GM21737 (cell line): ENCODE results near the gene ATXN7L1.
"Not testable (repeated sequence)": the region's sequence is repeated elsewhere in the genome, so short reads cannot be mapped to it uniquely, and the experiment has no call there.

Experiments used
- ATAC-seq: cut with Tn5 transposase; IDR thresholded peaks from one replicate; pipeline ENCODE4 v1.9.1; 2021; ENCODE audit warnings: mild to moderate bottlenecking, moderate library complexity; ENCODE audit not compliant: unreplicated experiment

ATXN7L1 gene

GRCh38 chr7:105862770-105863169, 13.6 kb downstream of the ATXN7L1 start:
- no peak for ATAC-seq

- no peak for ATAC-seq
These were observed 14.1 kb downstream of the ATXN7L1 start for GRCh38 chr7:105862276-105862675.

- no peak for ATAC-seq
These were observed 15.2 kb downstream of the ATXN7L1 start for GRCh38 chr7:105861224-105861623.

GRCh38 chr7:105860793-105861192, 15.6 kb downstream of the ATXN7L1 start:
- no peak for ATAC-seq

GRCh38 chr7:105857009-105857952, 19.1 kb downstream of the ATXN7L1 start:
- ATAC-seq = no peak

GRCh38 chr7:105854498-105854897, 21.9 kb downstream of the ATXN7L1 start:
- ATAC-seq = no peak

- no peak for ATAC-seq
These were observed 22.4 kb downstream of the ATXN7L1 start for GRCh38 chr7:105853931-105854419.

- no peak for ATAC-seq
These were observed 25.3 kb downstream of the ATXN7L1 start for GRCh38 chr7:105851064-105851463.

GRCh38 chr7:105849122-105849855, 27.1 kb downstream of the ATXN7L1 start:
- ATAC-seq = no peak

- ATAC-seq = no peak
These were observed 30.0 kb downstream of the ATXN7L1 start for GRCh38 chr7:105846404-105846803.

- ATAC-seq = not testable (repeated sequence)
These were observed 31.7 kb downstream of the ATXN7L1 start for GRCh38 chr7:105844681-105845080.

- ATAC-seq = no peak
These were observed 34.5 kb downstream of the ATXN7L1 start for GRCh38 chr7:105841866-105842265.

GRCh38 chr7:105840981-105841749, 35.2 kb downstream of the ATXN7L1 start:
- no peak for ATAC-seq

GRCh38 chr7:105839266-105839665, 37.1 kb downstream of the ATXN7L1 start:
- no peak for ATAC-seq

GRCh38 chr7:105838627-105839231, 37.7 kb downstream of the ATXN7L1 start:
- no peak for ATAC-seq

GRCh38 chr7:105837765-105838626, 38.4 kb downstream of the ATXN7L1 start:
- no peak for ATAC-seq

GRCh38 chr7:105835441-105835840, 41.0 kb downstream of the ATXN7L1 start:
- no peak for ATAC-seq

- no peak for ATAC-seq
These were observed 44.4 kb downstream of the ATXN7L1 start for GRCh38 chr7:105831824-105832535.

GRCh38 chr7:105831302-105831620, 45.1 kb downstream of the ATXN7L1 start:
- no peak for ATAC-seq
